Measurements from ENCODE around the gene BLM.
"Not testable (repeated sequence)": the region's sequence is repeated elsewhere in the genome, so short reads cannot be mapped to it uniquely, and the experiment has no call there.

BLM gene

GRCh38 chr15:90740545-90740944 is 23.4 kb downstream of the BLM start:
- not testable (repeated sequence) for DNase-seq

GRCh38 chr15:90742087-90742486 is 24.9 kb downstream of the BLM start:
- no peak for DNase-seq

- DNase-seq = no peak
Measured at GRCh38 chr15:90743407-90743806, 26.3 kb downstream of the BLM start.

GRCh38 chr15:90744759-90745402 is 27.7 kb downstream of the BLM start:
- DNase-seq = no peak

- no peak for DNase-seq
Measured at GRCh38 chr15:90749754-90750153, 32.6 kb downstream of the BLM start.

- no peak for DNase-seq
Measured at GRCh38 chr15:90750186-90750585, 33.0 kb downstream of the BLM start.

GRCh38 chr15:90751300-90751825 is 34.2 kb downstream of the BLM start:
- no peak for DNase-seq

- DNase-seq = no peak
Measured at GRCh38 chr15:90756916-90757315, 39.8 kb downstream of the BLM start.

- no peak for DNase-seq
Measured at GRCh38 chr15:90757461-90757860, 40.3 kb downstream of the BLM start.

- DNase-seq = no peak
Measured at GRCh38 chr15:90760661-90761232, 43.6 kb downstream of the BLM start.

- no peak for DNase-seq
Measured at GRCh38 chr15:90761629-90762028, 44.5 kb downstream of the BLM start.

- DNase-seq = no peak
Measured at GRCh38 chr15:90762109-90762508, 45.0 kb downstream of the BLM start.

GRCh38 chr15:90763366-90764099 is 46.4 kb downstream of the BLM start:
- no peak for DNase-seq

- no peak for DNase-seq
Measured at GRCh38 chr15:90765531-90765930, 48.4 kb downstream of the BLM start.

GRCh38 chr15:90765966-90766365 is 48.8 kb downstream of the BLM start:
- no peak for DNase-seq

GRCh38 chr15:90769375-90769774 is 52.2 kb downstream of the BLM start:
- DNase-seq = no peak

- DNase-seq = no peak
Measured at GRCh38 chr15:90773485-90773884, 56.3 kb downstream of the BLM start.

- DNase-seq = no peak
Measured at GRCh38 chr15:90774731-90775514, 57.8 kb downstream of the BLM start.

- DNase-seq = peak; percentile 50
Measured at GRCh38 chr15:90780916-90781315, 63.8 kb downstream of the BLM start.

GRCh38 chr15:90782442-90782841 is 65.3 kb downstream of the BLM start:
- no peak for DNase-seq

- DNase-seq = no peak
Measured at GRCh38 chr15:90787881-90788280, 70.7 kb downstream of the BLM start.

- no peak for DNase-seq
Measured at GRCh38 chr15:90789462-90789861, 72.3 kb downstream of the BLM start.

GRCh38 chr15:90790057-90790456 is 72.9 kb downstream of the BLM start:
- no peak for DNase-seq

All from KG1 (cell line).